HG03103 (cell line): ENCODE data around the gene COL9A3.

Source experiments
- ATAC-seq: cut with Tn5 transposase; IDR thresholded peaks from one replicate; pipeline ENCODE4 v1.9.1; 2021; ENCODE audit warnings: low read depth; ENCODE audit not compliant: unreplicated experiment

COL9A3 gene

DNA sequence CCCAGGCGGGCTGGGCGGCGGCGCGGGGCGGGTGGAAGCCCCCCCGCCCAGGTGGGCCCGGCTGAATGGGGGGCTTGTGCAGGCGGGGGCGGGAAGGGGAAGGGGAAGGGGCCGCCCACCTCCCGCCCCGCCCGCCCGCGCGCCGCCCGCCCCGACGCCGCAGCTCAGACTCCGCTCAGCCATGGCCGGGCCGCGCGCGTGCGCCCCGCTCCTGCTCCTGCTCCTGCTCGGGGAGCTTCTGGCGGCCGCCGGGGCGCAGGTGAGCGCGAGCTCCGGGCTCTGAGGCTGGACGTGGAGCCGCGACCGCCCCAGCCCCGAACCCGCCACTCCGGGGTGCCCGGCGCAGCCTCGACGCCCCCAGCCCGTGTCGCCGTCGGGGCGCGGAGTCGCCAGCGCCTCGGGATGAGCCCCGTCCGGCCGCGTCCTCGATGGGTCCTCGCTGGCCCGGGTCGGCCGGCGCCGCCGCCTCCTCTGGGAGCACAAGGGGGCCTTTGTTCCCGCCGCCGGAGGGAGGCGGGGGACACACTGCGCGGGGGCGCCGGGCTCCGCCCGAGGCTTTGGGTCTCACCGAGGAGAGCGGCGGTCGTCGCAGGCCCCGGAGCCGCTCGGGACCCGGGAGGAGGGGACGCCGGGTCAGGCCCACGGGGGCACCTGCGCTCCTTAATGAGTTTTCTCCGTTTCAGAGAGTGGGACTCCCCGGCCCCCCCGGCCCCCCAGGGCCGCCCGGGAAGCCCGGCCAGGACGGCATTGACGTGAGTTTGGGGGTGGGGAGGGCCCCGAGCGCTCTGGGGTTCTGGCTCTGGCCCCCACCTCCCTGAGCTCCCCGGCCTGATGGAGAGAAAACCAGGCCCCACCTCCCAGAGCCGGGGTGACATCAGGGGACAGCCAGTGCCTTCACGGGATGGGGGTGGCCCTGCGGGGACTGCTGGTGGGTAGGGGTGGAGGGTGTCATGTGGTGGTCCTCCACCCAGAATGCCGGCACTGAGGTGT, at the start of gene COL9A3:
Gene COL9A3, plus strand, starts transcription at position 167 of the 990 bp plus-strand sequence. Its CDS starts 15 bp downstream, at position 182.
- ATAC-seq = no peak

DNA sequence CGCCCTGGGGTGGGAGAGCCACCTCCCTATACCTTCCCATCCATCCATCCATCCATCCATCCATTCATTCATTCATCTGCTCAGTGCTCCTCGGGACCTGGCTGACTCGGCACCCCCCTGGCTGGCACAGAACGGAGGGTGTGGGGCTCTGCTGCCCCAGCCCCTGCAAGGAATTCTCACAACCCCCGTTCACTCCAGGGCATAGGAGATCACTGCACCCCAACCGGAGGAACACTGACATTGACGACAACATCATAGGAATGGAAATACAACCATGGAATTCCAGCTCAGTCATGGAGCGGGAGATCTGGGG, 48.7 kb upstream of the COL9A3 start:
- ATAC-seq = no peak

DNA sequence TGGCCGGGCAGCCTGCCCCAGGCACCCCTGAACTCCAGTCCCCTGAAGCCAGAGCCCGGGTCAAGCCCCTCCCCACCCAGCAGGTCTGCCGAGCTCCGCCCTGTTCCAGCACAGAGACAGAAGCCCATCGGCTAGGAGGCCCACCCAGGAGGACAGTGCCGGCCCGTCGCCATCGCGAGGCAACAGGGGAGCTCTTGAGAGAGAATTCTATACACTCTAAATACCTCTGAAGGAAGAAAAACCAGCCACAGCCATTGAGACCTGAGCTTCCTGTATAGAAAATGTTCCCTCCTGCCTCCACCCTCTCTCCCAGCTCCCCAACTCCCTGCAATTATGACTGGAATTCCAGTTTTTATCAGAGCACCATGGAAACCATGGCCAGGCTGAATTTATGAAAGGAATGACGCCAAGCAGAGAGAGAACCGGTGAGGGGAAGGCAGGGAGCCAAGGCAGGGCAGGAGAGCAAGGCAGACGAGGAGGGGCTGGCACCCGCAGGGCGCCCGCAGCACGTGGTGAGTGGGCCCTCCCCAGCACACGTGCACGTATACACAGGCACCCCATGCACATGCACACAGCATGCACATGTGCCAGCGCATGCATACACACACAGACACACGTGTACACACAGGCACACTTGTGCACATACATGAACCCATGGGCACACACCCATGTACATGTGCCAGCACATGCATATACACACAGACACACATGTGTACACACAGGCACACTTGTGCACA, 48.1 kb upstream of the COL9A3 start:
- no peak for ATAC-seq

DNA sequence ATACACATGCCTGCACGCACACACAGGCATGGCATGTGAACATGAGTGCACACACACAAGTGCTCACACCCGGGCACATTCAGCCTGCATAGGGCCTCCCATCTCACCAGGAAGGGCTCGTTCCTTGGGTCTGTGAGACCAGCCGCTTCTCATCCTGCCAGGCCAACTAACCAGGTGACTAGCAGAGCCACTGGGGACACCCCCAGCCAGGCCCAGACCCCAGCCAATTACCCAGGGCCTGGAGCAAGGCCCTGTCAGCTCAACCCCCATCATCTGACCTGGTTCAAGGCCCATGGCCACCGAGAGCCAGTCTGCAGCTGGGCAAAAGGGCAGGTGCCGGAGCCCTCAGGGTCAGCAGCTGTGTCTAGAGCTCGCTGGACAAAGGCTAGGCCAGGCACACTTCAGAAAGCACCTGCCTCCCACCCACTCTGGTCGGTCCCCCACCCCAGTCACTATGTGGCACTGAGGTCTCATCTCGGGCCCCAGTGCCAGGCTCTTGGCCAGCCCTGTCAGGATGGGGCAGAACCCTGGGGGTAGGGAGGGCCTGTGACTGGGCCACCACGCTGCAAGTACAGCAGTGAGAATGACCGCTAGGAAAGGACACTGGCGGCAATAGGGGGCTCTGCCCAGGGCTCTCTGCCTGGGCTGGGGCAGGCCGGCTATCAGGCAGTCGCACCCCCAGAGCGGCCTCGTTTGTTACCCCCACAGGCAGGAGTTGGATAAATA, 47.3 kb upstream of the COL9A3 start:
- ATAC-seq = no peak

DNA sequence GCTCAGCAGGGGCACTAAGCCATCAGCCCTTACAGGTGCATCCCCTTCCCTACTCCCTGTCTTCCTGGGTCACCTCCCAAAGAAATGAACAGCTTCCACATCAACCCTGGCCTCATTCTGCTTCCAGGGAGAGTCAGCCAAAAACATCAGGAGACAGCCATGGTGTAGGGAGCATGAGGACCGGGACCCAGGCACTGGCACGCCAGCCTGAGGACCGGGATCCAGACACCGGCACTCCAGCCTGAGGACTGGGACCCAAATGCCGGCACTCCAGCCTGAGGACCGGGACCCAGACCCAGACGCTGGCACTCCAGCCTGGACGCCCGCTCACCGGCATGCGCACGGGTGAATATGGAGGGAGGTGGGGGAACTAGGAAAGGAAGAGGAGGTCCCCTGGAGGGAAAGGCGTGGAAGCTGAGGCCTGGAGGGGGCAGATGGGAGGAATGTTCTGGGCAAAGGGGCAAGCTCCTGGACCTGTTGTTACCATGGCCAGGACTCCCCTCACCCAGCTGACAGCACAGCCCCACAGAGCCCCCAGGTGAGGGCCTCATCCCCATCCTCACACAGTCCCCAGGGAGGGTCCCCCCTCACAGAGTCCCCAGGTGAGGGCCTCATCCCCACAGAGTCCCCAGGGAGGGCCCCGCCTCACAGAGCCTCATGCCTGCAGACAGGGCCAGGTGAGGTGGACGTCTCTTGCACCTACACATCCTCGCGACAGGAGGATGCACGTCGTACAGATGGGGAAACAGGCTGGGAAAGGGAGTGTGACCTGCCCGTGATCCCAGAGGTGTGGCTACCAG, 46.5 kb upstream of the COL9A3 start:
- no peak for ATAC-seq

DNA sequence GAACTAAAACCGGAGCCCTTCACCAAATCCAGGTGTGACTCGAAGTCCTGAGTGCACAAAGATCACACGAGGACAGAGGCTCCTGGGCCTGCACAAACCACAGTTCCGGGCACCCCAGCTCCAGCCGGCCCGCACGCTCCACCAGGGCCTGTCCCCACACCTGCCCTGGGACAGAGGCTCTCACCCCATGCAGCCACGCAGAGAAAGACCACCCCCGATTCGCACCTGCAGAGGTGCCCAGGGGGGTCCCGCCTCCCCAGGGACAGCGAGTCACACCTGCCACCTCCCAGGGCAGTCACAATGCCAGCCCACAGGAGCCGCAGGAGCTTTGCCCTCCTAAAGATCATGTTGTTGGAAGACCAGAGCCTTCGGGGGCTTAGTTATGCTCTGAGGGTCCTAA, 45.9 kb upstream of the COL9A3 start:
- ATAC-seq = no peak

DNA sequence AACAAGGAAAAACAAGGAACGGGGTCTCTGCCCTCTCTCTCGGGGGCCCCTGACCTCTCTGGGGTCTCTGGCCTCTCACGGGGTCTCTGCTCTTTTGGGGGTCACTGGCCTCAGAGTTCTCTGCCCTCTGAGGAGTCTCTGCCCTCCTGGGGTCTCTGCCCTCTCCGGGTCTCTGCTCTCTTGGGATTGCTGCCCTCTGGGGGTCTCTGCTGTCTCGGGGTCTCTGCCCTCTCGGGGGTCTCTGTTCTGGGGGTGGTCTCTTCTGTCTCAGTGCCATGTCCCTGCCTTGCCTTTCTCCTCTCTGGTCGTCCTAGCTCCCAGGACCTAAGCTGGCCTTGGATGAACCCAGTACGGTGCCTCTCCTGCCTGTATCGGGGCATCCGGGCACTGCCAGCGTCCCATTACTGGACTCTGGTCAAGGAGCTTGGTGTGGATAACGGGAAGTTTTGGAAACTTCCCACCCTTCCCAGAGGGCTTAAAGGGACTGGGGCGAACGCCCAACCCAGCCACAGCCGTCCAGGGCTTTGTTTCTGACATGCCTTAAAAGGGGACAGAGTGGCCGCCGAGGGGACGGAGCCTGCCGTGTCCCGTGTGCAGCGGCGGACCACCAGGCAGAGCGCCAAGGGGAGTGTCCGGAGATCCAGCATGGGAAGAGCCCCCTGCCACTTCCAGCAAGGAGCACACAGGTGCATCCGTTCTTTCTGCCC, 45.3 kb upstream of the COL9A3 start:
- ATAC-seq = no peak

DNA sequence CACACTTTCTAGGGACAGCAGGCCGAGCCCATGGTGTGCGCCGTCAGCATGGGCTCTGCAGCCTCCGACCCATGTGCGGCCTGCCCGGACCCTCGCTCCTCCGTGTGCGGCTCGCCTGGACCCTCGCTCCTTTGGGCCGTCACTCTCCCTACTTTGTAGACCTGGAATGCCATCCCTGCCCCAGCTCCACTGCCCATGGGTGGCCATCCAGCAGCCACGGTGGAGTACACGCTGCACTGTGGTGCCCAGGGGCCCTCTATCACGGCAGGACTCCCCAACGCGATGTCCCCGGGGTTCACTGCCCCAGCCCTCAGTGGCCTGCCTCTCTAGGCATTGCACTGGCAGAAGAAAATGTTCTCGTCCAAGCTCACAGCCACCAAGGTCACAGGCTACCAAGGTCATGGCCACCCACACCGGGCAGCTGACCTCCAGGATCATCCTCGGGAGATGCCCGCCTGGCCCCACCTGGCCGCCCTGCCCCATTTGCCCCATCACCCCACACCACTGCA, 44.7 kb upstream of the COL9A3 start:
- ATAC-seq = no peak

DNA sequence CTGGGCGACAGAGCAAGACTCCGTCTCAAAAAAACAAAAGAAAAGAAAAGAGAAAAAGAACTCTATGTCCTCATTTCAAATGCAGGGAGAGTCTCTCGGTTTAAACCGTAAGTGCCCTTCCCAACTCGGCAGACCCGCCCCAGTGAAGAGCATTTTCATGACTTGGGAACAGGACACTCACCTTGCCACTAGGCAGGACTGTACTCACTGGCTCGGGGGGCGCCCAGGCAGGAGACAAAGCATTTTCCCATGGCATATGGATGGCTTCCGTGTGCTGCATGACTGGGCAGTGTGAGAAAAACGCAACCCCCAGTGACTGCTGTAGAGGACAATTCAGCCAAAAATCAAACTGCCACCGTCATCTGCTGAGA, 44.2 kb upstream of the COL9A3 start:
- no peak for ATAC-seq

DNA sequence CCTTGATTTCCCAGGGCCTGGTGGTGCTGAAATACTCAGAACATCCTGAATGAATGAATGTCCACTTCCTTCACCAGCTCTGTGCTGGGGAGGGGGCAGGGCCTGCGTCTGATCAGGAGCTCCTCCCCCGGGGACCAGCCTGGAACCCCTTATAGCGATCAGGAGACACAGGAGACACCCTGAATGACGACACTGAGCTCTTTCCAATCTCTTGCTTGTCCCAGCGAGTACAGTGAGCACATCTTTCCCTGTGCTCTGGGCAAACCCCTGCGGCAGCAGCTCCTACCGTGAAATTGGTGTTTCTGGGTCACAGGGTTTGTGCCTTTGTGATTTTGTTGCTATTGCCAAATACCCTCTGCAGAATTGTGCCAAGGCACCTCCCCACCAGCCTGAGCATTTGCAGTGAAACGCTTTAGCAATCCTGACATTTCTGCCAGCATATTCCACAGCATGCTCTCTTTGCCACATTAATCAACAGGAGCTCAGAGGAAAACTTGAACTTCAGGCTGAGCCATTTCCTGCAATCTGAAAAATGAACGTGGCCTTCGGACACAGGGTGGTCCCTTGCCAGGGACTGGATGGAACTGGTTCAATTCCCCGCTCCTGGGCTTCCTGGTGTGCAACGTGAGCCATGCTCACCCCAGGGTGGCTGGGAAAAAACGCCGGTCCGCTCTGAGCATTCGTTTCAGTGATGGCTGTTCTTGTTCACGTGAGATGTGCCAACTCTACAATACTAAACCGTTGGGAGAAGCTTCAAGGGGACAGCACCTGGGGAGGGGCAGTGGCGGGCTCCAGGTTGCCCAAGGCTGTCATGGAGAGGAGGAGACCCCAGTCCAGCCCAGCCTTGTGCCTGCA, 43.6 kb upstream of the COL9A3 start:
- ATAC-seq = no peak

DNA sequence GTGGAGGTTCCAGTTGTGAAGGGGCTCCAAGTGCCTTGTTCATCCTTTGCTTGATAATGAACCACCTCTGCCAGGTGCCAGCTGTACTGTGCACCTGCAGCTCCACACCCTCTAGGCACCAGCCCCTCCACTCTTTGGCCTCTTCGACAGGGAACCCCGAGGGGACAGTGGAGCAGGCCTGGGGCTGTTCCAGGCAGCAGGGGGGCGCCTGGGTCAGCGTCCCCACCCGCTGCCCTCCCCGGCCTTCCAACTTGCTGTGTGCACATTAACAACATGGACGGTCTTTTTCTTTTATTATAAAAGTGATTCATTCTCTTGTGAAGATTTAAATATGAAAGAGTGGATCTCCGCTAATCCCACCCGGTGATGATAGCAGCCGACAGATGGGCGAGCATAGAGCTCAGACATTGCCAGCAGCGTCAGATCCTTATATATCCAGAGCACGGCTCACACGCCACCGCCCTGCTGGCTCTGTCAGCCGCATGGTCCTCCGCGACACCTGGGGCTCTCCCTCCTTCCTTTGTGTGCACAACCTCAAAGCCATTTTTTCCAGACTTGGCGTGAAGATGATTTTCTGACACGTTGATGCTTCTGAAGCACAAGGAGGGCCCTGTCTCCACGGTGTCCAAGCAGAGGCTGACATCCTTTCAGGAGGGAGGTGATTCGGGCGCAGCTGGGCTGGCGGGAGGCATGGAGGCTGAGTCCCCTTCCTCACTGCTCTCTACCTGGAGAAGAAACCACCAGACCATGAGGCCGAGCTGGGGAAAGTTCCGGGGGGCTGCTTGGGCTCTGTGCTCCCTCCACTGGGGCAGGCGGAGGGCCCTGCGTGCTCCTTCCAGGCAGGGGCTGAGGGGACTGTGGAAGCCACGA, 42.8 kb upstream of the COL9A3 start:
- ATAC-seq = no peak

DNA sequence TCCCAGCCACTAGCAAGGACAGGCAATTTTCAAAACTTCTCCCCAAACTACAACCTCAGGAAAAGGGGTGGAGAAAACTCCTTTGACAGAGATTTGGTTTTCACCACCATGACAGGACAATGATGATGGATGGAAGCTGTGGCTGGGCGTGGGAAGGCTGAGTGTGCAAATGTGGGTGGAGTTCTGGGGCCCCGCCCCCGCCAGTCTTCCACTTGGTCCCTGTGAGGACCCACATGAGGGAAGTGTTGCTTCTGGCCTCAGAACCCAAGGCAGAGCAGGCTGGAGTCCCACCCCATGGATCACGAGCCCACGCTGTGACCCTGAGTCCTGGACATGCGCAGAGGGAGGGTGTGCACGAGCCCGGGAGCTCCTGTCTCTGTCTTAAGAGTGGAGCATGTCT, 42.1 kb upstream of the COL9A3 start:
- no peak for ATAC-seq

DNA sequence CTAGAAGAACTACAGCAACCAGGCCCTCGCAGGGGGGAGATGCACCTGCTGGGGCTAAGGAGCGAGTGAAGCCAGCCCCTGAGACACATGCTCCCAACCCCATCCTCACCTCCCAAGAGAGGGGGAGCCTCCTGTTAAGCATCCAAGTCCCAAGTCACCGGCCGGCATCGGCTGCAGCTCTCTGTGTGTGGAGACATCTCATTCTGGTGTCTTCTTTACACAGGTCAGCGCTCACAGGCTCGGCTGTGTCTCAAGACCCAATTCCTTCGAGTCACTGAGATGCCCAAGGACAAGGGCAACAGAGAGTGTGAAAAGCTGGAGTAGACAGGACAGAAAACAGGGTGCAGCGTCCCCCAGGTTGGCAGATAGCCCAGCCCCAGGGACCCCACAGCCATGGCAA, 41.6 kb upstream of the COL9A3 start:
- no peak for ATAC-seq

DNA sequence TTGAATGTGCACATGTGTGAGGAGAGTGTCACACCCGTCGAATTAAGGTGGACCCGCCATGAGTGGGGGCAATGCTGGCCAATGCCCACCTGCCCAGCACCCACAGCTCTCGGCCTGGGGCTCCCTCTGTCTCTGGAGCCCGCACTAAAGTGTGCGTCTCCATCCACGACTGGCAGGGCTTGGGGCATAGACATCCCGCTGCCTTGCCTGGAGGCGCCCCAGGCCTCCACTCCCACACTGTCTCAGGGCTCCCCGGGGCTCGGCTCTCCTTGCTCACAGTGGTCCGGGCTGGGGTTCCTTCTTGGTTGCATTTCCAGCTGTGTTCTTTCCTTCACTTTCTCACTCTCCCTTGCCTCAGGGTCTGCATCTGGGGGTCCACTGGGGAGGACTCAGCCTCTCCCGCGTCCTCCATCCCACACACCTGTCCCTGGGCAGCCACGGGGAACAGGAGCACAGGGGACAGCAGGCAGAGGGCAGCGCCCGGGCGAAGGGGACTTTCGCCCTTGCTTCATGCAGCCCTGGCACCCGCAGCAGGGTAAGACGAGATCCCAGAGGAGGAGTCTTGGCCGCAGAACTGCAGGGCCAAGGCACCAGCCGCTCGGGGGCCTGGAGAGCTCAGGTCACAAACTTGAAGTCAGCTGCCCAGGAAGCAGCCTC, 40.7 kb upstream of the COL9A3 start:
- no peak for ATAC-seq

DNA sequence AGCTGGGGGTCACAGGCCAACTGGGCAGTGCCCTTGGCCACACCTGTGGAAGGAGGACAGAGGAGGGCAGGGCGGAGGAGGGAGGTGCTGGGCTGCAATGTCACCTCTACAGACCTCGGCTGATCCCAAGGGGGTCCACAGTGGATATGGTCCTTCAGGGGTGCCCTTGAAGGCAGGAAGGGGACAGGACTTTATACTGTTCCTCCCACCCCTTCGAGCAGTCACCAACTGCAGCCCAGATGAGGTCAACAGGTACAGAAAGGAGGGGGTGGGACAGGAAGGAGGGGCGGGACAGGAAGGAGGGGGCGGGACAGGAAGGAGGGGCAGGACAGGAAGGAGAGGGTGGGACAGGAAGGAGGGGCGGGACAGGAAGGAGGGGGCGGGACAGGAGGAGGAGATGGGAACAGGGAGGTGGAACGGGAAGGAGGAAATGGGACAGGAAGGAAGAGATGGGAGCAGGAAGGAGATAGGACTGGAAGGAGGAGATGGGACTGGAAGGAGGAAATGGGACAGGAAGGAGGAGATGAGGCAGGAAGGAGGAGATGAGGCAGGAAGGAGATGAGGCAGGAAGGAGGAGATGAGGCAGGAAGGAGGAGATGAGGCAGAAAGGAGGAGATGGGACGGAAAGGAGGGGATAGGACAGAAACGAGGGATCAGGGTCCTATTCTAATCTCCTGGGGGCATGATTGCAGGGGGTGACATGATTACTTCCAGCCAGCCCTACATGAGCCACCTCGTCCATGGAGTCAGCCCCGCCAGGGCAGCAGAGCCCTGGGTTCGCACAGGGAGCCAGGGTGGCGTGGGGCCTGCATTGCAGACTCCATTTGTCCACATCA, 39.9 kb upstream of the COL9A3 start:
- peak; percentile 65 for ATAC-seq

DNA sequence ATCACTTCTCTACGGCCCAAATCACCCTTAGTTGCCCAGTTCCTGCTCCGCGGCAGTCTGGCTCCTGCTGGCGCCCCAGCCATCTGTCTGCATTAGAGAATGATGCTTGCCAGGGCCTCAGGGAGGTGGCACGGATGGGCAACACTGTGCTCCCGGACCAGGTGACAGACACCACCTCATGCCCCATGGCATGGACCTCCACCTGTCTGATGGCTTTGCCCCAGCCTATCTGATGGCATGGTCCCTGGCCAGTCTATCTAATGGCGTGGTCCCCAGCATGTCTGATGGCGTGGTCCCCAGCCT, 39.4 kb upstream of the COL9A3 start:
- no peak for ATAC-seq

DNA sequence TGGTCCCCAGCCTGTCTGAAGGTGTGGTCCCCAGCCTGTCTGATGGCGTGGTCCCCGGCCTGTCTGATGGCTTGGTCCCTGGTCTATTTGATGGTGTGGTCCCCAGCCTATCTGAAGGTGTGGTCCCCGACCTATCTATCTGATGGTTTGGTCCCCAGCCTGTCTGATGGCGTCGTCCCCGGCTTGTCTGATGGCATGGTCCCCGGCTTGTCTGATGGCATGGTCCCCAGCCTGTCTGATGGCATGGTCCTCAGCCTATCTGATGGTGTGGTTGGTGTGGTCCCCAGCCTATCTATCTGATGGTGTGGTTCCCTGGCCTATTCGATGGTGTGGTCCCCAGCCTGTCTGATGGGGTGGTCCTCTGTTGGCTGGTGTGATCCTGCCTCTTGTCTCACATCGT, 38.8 kb upstream of the COL9A3 start:
- ATAC-seq = no peak
